Hematopoietic multipotent progenitor cell treated with erythropoietin and hydrocortisone succinate and interleukin-3 and kit ligand, for 15 days (in vitro differentiated cells): ENCODE data around the gene CAVIN2.

Experiments
- DNase-seq: peaks from one replicate; pipeline ENCODE4 v3.0.0-alpha.2; 2015; ENCODE audit warnings: low spot score

Gene CAVIN2

DNA sequence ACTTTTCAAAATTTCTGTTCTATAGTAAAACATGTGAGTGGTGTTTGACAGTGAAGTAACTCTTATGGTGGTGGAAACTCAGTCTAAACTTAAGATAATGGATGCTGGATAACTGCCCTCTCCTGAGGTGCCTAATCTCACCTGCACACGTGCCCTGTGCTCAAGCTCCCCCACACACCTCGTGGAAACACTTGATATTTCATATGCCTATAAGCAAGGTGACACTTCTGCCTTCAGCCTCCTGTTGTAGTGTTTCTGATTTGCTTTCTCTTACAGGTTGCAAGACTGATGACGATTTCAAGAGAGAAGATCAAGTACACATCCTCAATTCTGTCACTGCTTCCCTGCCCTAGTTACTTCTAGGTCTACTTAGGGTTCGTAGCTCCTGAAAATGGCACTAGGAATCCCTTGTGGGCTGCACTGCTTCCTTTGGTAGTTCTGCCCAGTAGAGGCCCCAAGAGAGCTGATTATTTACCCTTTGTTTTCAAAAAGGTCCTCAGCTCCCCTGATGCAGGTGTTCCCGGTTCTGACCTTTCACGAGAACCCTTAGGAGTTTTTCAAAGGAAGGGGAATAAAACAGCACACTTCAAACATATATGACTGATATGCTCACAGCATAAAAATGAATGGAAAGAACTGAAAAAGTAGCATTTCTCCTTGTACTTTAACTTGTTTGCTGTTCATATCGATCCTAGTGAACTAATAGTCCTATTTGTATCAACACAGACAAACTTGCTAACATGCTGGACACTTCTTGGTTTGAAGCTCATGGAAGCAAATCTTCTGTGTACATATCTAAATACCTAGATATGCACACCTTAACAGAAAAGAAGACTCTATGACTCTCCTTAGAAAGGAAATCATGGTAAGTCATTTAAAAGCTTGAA, 6.7 kb downstream of the CAVIN2 start:
- DNase-seq = no peak

DNA sequence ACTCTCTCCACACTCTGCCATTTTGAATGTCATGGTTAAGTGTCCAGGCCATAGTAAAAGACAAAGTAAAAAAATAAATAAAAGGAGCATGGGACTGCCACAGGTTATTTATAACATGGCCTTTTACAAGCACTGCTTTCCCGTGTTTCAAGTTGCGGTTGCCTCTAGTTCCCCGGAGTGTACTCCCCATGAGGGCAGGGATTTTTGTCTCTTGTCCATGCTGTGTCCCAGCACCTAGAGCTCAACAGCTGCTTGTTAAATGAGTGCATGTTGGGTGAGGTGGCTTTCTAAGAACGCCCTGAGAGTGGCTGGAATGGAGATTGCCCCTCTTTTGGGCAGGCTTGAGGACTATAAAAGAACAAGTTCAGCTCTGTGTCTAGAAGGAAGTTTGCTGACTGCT, 8.4 kb downstream of the CAVIN2 start:
- DNase-seq = no peak

DNA sequence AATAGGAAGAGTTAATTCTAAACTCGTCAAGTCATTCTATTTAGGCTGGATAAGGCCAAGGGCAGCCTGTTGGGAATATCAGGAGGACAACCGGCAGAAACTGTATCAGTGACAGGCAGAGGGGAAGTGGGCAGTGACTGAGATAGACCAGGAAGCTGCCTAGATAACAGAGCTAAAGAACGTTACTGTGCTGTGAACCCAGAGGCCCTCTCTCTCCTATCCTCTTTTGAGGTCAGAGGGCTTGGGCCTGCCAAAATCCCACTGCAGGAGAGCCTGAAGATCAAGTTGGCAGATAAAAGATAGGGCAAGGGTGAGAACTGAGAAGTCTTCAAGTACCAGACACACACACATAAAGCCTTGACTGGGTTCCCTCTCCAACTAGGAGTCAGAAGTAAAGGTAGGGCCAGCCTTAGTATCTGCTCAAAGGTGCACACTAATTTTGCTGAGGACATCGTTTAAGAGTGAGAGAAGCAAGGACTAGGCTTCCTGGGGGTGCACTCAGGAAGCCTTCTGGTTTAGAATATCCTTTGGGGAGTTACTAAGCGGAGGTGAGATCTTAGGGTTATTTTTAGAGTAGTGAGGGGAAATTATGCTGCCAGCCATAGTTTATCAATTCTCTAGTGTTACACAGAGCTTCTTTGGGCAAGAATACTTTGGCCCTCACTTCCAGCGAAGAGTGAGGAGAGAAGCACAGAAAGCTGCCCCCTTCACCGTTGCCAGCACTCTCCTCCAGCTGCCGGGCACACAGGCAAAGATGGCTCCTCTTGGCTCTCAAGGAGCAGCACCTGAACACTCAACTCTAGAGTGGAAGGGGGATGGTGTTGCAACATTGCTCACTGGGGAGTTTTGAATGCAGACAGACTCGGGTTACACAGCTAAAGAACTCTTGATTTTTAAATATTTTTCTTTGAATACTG, 9.8 kb downstream of the CAVIN2 start:
- DNase-seq = no peak

DNA sequence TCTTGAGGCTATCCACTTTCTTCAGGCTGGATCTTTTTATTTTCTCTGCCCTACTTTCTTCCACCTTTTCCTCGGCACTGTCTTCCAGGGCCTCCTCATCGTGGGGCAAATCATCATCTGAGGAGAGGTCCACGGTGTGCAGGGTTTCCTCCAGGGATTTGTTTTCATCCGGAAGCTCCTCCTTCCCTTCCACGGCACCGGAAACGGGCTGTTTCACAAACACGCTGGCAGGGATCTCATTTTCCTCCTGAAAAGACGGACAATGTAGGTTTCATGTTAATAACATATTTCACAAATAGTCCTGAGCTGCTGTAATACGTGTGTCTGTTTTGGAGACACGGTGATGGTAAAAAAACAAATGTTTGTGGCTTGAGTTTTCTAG, 10.4 kb downstream of the CAVIN2 start:
- DNase-seq = no peak

DNA sequence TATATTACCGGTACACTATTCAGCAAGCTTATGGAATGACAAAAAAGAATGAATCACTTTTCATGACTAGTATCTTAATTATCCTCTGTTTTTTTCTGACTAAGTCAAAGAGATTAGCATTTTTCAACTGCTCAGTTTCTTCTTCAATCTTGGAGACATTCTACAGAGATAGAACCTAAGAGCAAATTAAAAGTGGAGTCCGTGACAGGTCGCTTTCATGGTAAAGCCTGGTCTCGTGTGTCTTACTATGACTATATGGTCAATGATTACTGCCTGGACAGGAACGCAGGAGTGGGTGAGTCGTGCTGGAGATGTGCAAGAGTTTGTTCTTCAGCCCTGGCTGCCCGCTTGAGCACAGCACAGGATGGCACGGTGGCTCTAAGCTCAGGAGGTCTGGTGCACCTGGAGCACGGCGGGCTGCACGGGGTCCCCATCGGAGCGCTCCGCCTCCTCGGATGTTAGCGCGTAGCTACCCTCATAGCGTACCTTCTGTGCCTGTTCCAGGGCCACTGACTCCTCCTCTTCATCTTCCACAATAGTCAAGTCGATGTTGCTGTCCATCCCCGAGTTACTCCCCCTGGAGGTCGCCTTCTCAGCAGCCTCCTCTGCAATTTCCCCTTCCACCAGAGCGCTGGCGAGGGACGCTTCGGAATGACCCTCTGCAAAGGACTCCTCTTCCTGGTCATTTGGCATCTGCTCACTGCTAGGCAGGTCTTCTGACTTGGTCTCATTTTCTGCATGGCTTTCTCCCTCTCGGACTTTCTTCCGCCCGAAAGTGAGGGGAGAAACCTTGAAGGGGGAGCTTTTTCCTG, 11.1 kb downstream of the CAVIN2 start:
- DNase-seq = no peak

DNA sequence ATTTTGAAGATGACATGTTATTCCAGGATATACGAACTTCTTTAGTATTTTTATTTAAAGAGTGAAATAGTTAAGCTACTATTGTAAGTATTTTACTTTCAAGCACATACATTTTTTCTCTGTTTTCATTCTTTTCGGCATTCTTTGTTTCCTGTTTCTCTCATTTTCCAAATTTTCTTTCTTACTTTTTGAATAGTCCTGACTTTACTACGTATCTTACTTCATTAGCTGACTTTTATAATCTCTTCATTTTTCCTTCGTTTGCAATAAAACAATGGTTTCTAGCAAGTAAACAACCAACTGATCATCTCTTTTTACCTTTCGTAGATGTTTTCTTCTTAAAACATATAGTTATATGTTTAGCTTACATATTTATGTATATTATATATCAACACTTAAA, 11.8 kb downstream of the CAVIN2 start:
- no peak for DNase-seq

DNA sequence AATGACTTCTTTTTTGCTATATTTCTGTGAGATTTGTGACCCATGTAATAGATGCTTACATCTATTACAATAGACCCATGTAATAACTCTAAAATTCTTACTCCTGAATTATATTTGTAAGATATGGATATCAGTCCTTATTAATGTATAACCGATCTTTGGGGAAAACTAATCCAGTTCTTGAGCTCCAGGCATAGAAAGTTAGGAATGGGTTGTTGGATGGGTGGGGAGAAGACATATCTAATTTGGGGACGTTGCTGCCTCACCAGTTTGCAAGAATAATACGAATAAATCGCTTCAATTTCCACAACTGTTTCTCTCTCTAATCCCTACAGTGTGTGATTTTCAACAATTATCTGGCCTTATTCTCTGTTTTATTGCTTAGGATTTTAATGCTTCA, 13.5 kb downstream of the CAVIN2 start:
- no peak for DNase-seq

DNA sequence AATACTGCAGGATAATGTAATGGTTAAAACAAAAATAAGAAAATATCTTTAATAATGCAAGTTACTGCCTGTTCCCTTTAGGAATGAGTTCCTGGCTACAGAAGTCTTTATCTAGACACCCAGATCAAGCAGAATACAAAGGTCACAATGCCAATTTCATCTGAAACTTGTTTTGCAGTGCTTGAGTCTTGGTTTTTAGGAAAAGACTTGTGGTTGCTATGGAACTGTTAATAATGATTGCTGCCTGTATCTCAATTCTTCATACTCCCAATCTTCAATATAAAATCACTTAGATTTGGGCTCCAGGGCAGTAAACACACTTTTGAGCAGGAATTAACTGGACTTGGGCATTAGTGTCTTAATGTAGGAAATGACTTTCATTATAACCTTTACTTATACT, 14.2 kb downstream of the CAVIN2 start:
- DNase-seq = no peak

DNA sequence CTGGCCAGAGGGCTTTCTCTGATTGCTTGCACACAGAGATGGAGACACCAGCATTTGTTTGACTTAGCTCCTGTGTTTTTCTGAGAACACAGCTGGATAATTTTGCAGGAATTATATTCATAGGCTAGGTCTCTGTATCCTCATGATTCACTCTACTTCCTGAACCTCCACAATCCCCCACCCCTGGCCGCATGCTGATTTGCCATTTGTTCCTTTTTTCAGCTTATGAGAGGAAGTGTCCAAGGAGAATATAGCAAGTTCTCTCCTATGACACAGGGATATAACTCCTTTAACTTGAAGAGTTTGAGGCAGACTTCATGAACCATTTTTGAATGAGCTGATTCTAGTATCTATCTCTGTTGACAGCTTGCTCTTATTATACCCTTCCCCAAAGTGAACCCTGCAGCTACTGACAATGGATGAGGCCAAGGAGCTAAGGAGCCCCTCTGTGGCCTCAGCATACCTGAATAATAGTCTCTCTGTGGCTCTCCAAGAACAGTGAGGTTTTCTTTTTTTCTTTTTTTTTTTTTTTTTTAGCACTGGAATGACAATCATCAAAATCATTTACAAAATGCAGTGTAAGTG, 15.4 kb downstream of the CAVIN2 start:
- no peak for DNase-seq

DNA sequence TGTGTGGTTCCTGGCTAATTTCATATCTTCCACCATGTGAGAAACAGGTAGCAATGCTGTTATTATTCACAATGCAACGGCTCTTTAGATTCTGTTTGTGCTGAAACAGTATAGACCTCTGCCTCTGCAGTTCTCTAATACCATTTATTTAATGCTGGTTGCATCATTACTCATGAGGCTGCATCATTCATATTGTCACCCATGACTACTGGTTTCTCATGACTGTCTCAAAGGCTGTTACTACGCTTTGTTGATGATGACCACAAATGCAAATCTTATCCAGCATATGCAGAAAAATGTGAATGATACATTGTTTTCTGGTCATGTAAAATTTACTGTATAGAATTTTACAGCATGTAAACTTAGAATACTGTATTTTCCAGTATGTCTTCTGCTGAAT, 22.5 kb downstream of the CAVIN2 start:
- DNase-seq = no peak

DNA sequence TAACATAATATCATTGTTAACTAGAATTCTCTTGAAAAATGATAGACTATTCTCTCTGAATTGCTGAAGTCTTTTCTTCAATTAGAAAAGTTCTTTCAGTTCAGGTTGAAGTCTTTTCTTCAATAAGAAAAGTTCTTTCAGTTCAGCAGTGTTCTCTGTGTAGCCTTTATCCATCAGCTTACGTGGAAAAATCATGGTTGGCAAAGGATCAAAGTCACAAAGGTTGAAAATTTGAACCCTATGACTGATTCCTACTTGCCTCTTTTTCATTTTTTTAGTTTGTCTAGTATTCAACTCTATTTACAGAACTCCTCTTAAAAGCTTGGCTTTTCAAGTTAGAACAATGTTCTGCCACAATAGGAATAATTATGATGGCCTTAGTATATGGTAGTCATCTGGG, 25.8 kb downstream of the CAVIN2 start:
- no peak for DNase-seq

DNA sequence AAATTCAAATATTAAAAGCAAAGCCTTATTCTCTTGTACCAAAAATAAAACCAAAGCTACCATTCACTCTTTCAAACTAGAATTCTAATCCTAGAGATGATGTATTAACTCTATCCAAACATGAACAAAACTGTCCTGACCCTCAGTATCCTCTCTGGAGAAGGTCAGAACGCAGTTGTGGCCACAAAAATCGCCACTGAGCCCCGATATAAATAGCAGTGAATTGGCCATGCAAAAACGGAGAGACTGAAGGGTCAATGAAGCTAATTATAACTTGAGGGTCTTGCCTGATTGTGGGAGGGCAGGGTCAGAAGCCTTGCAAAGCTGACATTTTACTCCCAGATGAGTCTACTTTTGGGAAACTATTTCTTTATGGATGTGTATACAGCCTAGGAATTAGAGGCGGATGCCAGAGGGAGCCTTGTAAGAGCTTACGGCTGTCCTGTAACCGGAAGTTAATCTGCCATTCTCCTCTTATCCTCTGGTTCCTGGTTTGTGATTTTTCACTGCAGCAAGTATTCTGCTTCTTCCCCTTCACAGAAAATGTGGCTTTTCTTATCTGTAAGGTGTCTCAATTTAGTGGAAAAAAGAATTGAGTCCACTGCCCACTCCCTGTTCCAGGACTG, 28.1 kb downstream of the CAVIN2 start:
- DNase-seq = no peak

DNA sequence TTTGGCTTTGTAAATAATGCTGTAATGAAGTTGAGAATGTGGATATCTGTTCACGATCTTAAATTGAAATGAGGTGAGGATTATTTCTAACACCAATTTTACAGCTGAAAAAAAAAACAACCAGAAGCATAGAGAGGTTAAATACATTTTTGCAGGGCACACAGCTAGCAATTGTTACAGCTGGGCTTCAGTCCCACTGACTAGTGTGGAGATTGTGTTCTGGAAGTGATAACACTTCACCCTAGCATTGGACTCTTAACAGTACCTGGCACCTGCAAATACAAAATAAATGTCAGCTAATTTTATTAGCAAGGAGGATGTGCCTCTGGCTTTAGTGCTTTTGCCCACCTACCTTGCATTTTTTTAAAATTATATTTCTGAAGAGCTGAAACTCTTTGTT, 28.8 kb downstream of the CAVIN2 start:
- DNase-seq = no peak

DNA sequence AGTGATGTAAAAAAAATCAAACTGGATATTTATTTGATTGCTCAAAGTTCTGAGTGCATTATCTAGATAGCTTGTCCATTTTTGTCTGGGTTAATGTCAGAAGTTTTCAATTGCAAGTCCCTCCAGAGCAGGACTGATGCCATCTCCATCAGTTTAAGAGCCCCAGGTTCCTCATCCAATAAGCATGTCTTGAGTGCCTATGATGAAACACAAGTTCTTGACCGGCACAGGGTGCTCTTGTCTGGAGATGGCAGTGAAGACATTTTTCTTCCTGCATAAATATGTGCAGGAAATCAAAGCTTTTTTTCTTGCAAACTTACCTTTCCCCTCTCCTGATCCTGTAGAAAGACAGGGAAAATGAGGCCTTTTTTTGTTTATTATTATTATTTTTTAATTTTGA, 31.9 kb downstream of the CAVIN2 start:
- no peak for DNase-seq

DNA sequence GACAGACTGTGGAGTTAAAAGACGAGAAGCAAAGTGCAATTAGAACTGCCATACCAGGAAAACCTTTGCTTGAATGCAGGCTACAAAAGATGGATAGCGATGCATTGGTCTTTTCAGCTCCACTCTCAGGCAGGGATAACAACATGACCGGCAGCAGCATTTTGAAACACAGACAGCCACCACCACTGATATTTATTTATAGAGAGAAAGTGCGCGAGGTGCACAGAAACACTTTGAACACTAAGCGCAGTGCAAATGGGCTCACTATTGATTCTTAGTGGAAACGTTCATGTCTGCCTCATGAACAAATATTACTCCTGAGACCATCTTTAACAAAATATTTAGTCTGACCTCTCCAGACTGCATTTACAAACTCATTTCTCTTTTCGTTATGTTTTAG, 32.9 kb downstream of the CAVIN2 start:
- DNase-seq = no peak

DNA sequence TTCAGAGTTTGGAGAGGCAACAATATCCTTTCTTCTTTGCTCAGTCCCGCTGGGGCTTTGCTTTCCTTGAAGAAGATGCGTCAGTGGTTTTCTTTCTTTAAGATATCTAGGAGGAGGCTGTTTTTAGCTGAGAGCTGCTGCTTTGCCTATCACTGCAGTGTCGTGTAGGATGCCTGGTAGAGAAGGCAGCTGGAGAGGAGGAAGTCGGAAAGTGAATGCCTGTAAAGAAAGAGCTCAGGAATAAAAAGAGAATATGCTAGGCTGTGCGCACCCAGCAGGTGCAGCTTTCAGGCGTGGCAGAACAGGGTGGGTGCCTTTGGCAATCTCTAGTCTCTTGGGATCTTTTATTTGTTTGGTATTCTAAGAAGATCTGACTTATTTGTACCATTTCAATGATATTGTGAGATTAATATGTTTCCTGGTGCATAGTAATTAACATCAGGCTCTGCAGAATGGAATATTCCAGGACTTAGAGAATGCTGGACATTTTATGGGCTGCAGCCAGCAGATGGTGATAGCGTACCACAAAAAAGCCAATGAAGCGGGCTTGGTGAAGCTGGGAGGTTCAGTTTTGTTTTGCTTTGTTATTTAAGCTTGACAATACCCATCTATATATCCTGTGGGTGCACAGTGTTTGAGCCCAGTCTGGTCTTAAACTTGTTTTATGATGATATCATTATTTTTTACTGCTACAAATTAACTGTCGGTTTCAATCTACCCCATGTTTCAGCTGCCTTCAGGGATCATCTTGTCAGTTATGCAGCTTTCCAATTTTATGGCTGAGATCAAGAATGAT, 34.9 kb downstream of the CAVIN2 start:
- peak; percentile 26 for DNase-seq

DNA sequence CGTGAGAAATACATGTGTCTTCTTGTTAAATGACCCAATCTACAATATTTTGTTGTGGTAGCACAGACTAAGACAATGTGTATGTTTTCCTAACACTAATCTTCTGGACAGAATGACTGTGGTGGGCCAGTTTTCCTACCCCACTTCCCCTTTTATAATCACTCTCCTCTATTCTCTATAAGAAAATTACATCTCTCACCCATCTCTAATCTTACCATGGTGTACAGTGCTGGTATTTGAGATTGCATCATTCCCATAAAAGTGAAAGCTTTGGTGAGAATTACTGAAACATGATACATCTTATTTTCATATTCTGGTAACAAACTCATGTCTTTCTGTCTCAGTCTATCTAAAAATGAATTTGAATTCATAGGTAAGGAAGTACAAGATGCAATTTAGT, 40.5 kb downstream of the CAVIN2 start:
- DNase-seq = no peak

DNA sequence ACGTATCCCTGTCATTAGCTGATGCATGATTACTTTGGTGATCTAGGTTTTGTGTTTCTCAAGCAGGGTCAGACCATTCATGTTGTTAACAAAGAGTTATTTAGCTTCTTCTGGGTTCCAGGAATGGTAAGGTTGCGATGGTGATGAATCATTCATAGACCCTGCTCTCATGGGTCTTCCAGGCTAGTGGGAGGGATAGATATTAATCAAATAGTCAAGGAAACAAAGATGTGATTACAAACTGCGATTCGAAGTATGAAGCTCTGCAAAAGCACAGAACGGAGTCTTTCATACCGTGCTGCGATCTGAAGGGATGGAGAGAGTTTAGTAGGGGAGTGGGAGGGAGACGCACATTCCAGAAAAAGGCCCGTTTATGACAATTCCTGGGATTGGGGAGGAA, 42.1 kb downstream of the CAVIN2 start:
- no peak for DNase-seq

DNA sequence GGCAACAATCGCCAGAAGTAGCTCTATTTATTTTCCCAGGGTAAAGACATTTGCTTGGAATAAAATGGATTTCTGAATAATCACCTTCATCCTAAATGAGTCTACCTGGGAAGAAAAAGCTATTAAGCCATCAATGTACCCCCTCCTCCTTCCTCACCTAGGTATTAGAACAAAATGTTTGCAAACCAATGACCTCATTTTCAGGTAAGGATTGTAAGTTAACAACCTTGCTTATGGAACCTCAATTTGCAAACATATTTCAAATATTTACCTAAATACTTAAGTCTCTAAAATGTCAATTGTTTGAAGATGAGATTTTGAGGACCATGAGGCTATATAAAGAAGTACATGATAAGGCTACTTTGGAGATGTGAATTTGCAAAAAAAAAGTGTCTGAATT, 43.9 kb downstream of the CAVIN2 start:
- DNase-seq = no peak

DNA sequence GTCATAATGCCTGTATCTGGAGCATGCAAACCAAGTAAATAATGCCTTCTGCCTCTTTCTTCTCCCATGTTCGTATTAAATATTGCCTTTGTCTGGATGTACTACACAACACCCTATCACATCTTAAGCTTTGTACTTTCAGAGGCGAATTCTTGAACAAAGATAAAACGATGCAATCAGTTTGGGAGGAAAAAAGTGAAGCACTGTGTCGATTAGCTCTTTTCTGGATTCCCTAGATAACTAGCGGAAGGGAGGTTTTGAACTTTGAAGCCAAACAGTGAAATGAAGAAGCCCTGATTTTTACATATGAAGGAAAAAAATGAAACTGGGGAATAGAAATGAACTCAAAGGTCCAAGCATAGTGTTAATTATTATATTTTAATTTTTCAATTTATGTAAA, 44.7 kb downstream of the CAVIN2 start:
- no peak for DNase-seq

DNA sequence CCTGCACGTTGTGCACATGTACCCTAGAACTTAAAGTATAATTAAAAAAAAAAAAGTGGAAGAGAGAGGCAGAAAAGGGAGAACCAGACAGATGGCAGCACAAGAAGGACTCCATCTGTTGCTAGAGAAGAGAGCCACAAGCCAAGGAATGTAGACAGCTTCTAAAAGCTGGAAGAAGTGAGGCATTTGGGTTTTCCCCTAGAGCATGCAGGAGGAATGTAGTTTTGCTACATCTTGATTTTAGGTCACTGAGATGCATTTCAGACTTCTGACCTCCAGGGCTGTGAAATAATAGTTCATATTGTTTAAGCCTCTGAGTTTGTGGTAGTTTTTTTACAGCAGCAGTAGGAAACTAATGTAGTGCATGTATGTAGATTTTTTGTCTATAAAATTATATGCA, 46.0 kb downstream of the CAVIN2 start:
- no peak for DNase-seq
